Measurements from ENCODE around the gene MYOZ2. TPM values are rescaled to one million over a fixed set of nuclear protein-coding genes. Genes with fewer than 3 reads are reported as not detected.

Gene MYOZ2
- total and polyA plus RNA-seq, 2 of the 13 experiments (the other 11 are each of a cell fraction or from before 2014, with no cell fraction given): 0.03 TPM; not detected in 1

- TF ChIP-seq ZNF512B (CRISPR knock-in tag; IDR thresholded peaks at IDR 0.05; ENCODE audit: borderline replicate concordance): no peak
- no peak for TF ChIP-seq U2AF1 (optimal IDR thresholded peaks at IDR 0.05; ENCODE audit: low read depth, low read length)
- TF ChIP-seq ZNF839 (CRISPR knock-in tag; IDR thresholded peaks at IDR 0.05; ENCODE audit: borderline replicate concordance): no peak
- no peak for TF ChIP-seq ZUFSP (CRISPR knock-in tag; IDR thresholded peaks at IDR 0.05; ENCODE audit: borderline replicate concordance)
- TF ChIP-seq ZNF281 (CRISPR knock-in tag; IDR thresholded peaks at IDR 0.05; ENCODE audit: borderline replicate concordance): peak; percentile 4; the same call in 1 of the 2 replicates
- TF ChIP-seq ZNF232 (CRISPR knock-in tag; IDR thresholded peaks at IDR 0.05; ENCODE audit: borderline replicate concordance): no peak
- no peak for TF ChIP-seq SUZ12 (IDR thresholded peaks at IDR 0.05; ENCODE audit: low read depth, low read length)
- TF ChIP-seq GLMP (CRISPR knock-in tag; IDR thresholded peaks at IDR 0.05; ENCODE audit: borderline replicate concordance): no peak
- peak; percentile 75; the same call in 1 of the 2 replicates for TF ChIP-seq ZFP91 (CRISPR knock-in tag; IDR thresholded peaks at IDR 0.05; ENCODE audit: borderline replicate concordance)
- no peak for TF ChIP-seq TEF (CRISPR knock-in tag; IDR thresholded peaks at IDR 0.05)
- peak; percentile 86 for TF ChIP-seq SAP130 (CRISPR knock-in tag; IDR thresholded peaks at IDR 0.05; ENCODE audit: low read depth)
- no peak for TF ChIP-seq TCF7 (IDR thresholded peaks at IDR 0.05; ENCODE audit: low read depth)
- no peak for TF ChIP-seq CHCHD3 (CRISPR knock-in tag; IDR thresholded peaks at IDR 0.05)
- no peak for TF ChIP-seq ZNF367 (CRISPR knock-in tag; IDR thresholded peaks at IDR 0.05; ENCODE audit: borderline replicate concordance)
- no peak for TF ChIP-seq HNF4A (CRISPR knock-in tag; IDR thresholded peaks at IDR 0.05)
- no peak; the same call in 1 of the 2 replicates for TF ChIP-seq SP2 (CRISPR knock-in tag; IDR thresholded peaks at IDR 0.05)
- TF ChIP-seq MAF1 (CRISPR knock-in tag; IDR thresholded peaks at IDR 0.05; ENCODE audit: borderline replicate concordance): no peak
- TF ChIP-seq NFYB (CRISPR knock-in tag; IDR thresholded peaks at IDR 0.05): no peak
These were observed 77.5 kb downstream of the MYOZ2 start (continued) for GRCh38 chr4:119212964-119213606.

All from HepG2 (cell line).